H1 (cell line): ENCODE results near the gene UTP20. TPM values are rescaled to one million over a fixed set of nuclear protein-coding genes. Genes with fewer than 3 reads are reported as not detected.

Experiments
- SAP30 ChIP-seq: fragments of 300-600 bp; sonication (generic); IDR thresholded peaks from 2 replicates; pipeline ENCODE4 v1.7.1; 2012; ENCODE audit warnings: low read length, moderate library complexity, mild to moderate bottlenecking, inconsistent platforms; ENCODE audit not compliant: insufficient read depth, insufficient replicate concordance
- TBP ChIP-seq: IDR thresholded peaks from 2 replicates; pipeline ENCODE4 v1.6.1; 2011; ENCODE audit warnings: low read depth, low read length, improper control_type of control experiment
- polyA plus RNA-seq, 7 experiments: library from polyadenylated mRNA; depleted of rRNA in 3 of 7; stranded (reverse) in 5 of 7; unstranded in 2 of 7; fragments of >200 nt in 5 of 7; fragments of 200-250 nt in 2 of 7; gene quantifications; 1 replicate in 5 of 7; 2 replicates in 1 of 7; 4 replicates in 1 of 7; pipeline versions ENCODE4 v1.2.1 to v1.2.3, GENCODE V29; 2011 to 2013; ENCODE audit warnings: missing spikeins in 2 of 7, mixed read lengths in 2 of 7
- total RNA-seq: library from RNA; stranded (reverse); fragmentation: NEBNext Ultra II Directional; extraction: Animal tissue kit (Norgen Biotek cat#: 25700); gene quantifications from 2 replicates; pipeline ENCODE4 v1.2.1, GENCODE V29; 2021

UTP20 gene
- total and polyA plus RNA-seq, 2 of the 8 experiments (the other 6 are each of a cell fraction or from before 2014, with no cell fraction given): 8.5 to 48.4 TPM

- no peak for TF ChIP-seq TBP
- no peak for TF ChIP-seq SAP30
Measured at GRCh38 chr12:101325590-101325989, 45.7 kb downstream of the UTP20 start (continued).
